OCI-LY3 (cell line): ENCODE results near the gene PITPNM2.
A peak's percentile ranks its signal among the peaks of the same experiment; 100 is the strongest.

Experiments
- H2AFZ ChIP-seq: fragments of 200-600, 300-600 bp; shearing (Covaris generic); 2 replicates; pipeline ENCODE4 v1.6.0; 2014; ENCODE audit warnings: antibody characterized with exemption, low read depth, low read length
- H3K27ac ChIP-seq: fragments of 200-600, 300-600 bp; sonication (generic); 2 replicates; pipeline ENCODE4 v1.5.1; 2014; ENCODE audit warnings: mild to moderate bottlenecking, low read length, moderate library complexity, mixed read lengths
- H3K27me3 ChIP-seq: fragments of 200-600, 300-600 bp; sonication (generic); 2 replicates; pipeline ENCODE4 v1.6.1; 2014; ENCODE audit warnings: low read depth, low read length, mixed read lengths
- H3K36me3 ChIP-seq: fragments of 200-600, 300-600 bp; sonication (generic); replicated peaks from 2 replicates; pipeline ENCODE3; 2014; ENCODE audit warnings: low read depth, low read length, mixed read lengths
- H3K4me1 ChIP-seq: fragments of 300-600, 200-600 bp; sonication (generic); 2 replicates; pipeline ENCODE4 v1.6.1; 2014; ENCODE audit warnings: low read length, mixed read lengths
- H3K4me2 ChIP-seq: fragments of 200-600, 300-600 bp; sonication (generic); 2 replicates; pipeline ENCODE4 v1.6.1; 2014; ENCODE audit warnings: low read length, mixed read lengths
- H3K4me3 ChIP-seq: fragments of 300-600, 200-600 bp; sonication (generic); 2 replicates; pipeline ENCODE4 v1.5.1; 2014; ENCODE audit warnings: antibody characterized with exemption, mild to moderate bottlenecking, low read length, moderate library complexity
- H3K79me2 ChIP-seq: fragments of 300-600, 200-600 bp; shearing (Covaris generic); 2 replicates; pipeline ENCODE4 v1.6.1; 2014; ENCODE audit warnings: mild to moderate bottlenecking, low read length, mixed read lengths
- H3K9ac ChIP-seq: fragments of 300-600, 200-600 bp; shearing (Covaris generic); 2 replicates; pipeline ENCODE4 v1.6.0; 2014; ENCODE audit warnings: mild to moderate bottlenecking, low read length, moderate library complexity
- H3K9me3 ChIP-seq: fragments of 200-600, 300-600 bp; shearing (Covaris generic); 2 replicates; pipeline ENCODE4 v1.6.1; 2014; ENCODE audit warnings: low read length, mixed read lengths; ENCODE audit not compliant: insufficient read depth
- H4K20me1 ChIP-seq: fragments of 200-600, 300-600 bp; sonication (generic); 2 replicates; pipeline ENCODE4 v1.6.1; 2016; ENCODE audit warnings: low read length, mixed read lengths; ENCODE audit not compliant: insufficient read depth
- EZH2phosphoT487 ChIP-seq: fragments of 200-600 bp; shearing (Covaris generic); IDR thresholded peaks from 2 replicates; pipeline ENCODE4 v1.6.1; 2018; ENCODE audit warnings: antibody characterized with exemption, mixed run types, low read depth
- TF ChIP-seq, protein P1 (sequence below): fragments of 200-600, 300-600 bp; sonication (generic); IDR thresholded peaks from 2 replicates; pipeline ENCODE4 v1.5.1; 2014; ENCODE audit warnings: antibody characterized with exemption, low read length, low read depth

The PITPNM2 gene

DNA sequence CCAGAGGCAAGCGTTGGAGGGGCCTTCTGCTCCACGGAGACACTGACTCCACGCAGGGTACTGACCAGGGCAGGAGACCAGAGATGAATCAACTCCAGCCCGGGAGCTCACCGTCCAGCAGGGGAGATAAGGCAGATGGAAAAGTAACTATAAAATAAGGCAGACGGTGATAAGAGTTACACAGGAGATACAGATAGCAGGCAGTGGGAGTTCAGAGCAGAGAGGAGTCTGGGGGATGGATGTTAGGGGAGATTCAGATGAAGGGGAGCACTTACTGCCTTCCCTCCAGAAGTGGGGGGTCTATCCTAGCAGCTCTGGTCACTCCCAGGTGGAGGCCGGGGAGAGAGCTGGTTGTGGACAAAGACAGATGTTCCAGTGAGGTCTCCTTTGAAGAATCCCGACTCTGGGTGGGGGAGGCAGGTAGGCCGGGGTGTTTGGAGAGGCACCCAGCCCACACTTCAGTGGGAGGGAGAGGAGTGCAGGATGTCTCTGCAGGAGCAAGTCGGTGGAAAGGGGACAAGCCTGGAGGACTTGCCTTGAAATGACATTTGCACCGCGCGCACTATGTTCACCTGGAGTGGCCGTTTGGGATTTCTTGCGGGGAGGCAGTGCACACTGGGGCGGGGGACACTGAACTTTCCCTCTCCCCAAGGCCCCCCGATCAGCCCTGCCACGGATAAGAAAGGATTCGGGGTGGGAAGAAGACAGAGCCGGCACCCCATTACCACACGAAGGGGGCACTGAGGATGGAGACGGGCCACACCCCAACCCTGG is 1.2 kb downstream of the PITPNM2 start:
- peak overlapping the region; percentile 85 for H3K4me3 ChIP-seq
- no peaks in the 10 kb centered on the region for H3K79me2 ChIP-seq
- H3K36me3 ChIP-seq: peaks cover 4% of the 10 kb centered on the region
- peaks cover 4% of the 10 kb centered on the region; the same call in 1 of the 2 replicates for H3K4me1 ChIP-seq
- H4K20me1 ChIP-seq: no peaks in the 10 kb centered on the region
- H3K27ac ChIP-seq: no peak overlapping the region
- H3K27me3 ChIP-seq: 0 out of 2 replicates have a peak, but pooled peaks cover 5% of the 10 kb centered on the region
- H3K4me2 ChIP-seq: peak overlapping the region; percentile 98
- H3K9ac ChIP-seq: peak overlapping the region; percentile 63
- H3K9me3 ChIP-seq: no peaks in the 10 kb centered on the region
- peak overlapping the region; percentile 39; the same call in 1 of the 2 replicates for H2AFZ ChIP-seq
- TF ChIP-seq EZH2phosphoT487: no peak
- TF ChIP-seq, protein P1, sequence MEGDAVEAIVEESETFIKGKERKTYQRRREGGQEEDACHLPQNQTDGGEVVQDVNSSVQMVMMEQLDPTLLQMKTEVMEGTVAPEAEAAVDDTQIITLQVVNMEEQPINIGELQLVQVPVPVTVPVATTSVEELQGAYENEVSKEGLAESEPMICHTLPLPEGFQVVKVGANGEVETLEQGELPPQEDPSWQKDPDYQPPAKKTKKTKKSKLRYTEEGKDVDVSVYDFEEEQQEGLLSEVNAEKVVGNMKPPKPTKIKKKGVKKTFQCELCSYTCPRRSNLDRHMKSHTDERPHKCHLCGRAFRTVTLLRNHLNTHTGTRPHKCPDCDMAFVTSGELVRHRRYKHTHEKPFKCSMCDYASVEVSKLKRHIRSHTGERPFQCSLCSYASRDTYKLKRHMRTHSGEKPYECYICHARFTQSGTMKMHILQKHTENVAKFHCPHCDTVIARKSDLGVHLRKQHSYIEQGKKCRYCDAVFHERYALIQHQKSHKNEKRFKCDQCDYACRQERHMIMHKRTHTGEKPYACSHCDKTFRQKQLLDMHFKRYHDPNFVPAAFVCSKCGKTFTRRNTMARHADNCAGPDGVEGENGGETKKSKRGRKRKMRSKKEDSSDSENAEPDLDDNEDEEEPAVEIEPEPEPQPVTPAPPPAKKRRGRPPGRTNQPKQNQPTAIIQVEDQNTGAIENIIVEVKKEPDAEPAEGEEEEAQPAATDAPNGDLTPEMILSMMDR: no peak

DNA sequence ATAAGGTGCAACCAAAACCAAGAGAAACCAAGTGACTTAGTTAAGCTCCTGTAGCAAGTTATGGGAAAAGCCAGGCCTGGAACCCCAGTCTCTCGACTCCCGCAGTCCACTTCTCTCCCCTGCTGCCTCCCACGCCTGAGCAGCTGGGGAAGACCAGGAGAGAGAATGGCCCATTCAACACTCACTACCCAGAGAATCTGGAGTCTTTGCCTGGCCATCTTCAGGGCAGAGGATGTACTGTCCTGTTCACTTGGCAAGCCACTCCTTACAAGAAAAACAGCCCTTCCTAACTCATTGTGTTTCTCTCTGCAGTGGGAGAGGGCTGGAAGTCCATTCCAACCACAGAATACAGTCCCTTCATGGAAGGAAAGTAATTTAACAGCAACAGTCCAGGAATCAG is 1.8 kb downstream of the PITPNM2 start:
- Histone ChIP-seq H3K9ac (no peak overlapping the region), H3K27ac (no peak overlapping the region), H3K4me2 (no peak overlapping the region)

DNA sequence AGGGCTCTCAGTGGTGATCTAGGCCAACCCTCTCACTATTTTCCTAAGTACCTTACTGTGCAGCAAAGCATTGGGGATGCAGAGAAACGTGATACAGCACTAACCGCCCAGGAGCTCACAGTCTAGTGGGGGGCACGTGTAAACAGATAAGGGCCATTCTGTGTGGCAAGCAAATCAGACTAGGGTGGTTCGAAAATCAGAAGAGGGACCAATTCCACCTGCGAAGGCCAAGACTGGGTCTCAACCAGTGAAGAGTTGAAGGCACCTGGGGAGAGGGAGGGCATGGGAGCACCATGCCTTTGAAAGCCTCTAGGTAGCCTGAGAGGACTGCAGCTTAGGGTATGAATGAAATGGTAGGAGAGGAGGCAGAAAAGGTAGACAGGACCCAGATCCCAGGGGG is 2.2 kb downstream of the PITPNM2 start:
- no peak overlapping the region for H2AFZ ChIP-seq
- no peak for TF ChIP-seq EZH2phosphoT487
- TF ChIP-seq, protein P1: no peak
- H3K27ac ChIP-seq: no peak overlapping the region
- peaks cover 4% of the 10 kb centered on the region; the same call in 1 of the 2 replicates for H3K4me1 ChIP-seq
- H3K9ac ChIP-seq: no peak overlapping the region
- no peaks in the 10 kb centered on the region for H3K79me2 ChIP-seq
- no peak overlapping the region for H3K4me3 ChIP-seq
- no peaks in the 10 kb centered on the region for H3K9me3 ChIP-seq
- no peaks in the 10 kb centered on the region for H3K36me3 ChIP-seq
- 0 out of 2 replicates have a peak, but pooled peaks cover 5% of the 10 kb centered on the region for H3K27me3 ChIP-seq
- no peaks in the 10 kb centered on the region for H4K20me1 ChIP-seq
- no peak overlapping the region for H3K4me2 ChIP-seq

More for the DNA sequence above, 1.8 kb downstream of the PITPNM2 start:
- Histone ChIP-seq H3K36me3 (no peaks in the 10 kb centered on the region), H3K79me2 (no peaks in the 10 kb centered on the region), H3K4me1 (peaks cover 4% of the 10 kb centered on the region; the same call in 1 of the 2 replicates), H3K4me3 (no peak overlapping the region), H3K9me3 (no peaks in the 10 kb centered on the region), H3K27me3 (0 out of 2 replicates have a peak, but pooled peaks cover 5% of the 10 kb centered on the region), H2AFZ (no peak overlapping the region), H4K20me1 (no peaks in the 10 kb centered on the region)
- TF ChIP-seq, protein P1: no peak
- TF ChIP-seq EZH2phosphoT487: no peak

DNA sequence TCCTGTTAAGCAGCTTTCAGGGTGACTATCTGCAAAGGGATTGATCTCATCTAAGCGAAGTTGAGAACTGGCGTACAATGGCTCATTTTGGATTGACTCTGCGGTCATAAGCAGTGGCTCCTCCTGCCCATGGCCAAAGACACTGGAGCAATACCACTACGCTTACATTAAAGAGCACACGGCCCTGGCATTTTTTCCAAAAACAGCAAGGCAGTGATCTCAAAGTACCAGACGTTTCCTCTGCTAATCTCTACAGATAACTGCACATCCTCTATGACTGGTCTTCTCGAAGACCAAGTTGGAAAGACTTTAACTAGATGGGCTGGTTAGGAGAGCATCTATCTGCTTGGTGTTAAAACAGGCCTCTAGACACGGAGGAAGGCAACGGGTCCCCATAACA is 2.7 kb downstream of the PITPNM2 start:
- Histone ChIP-seq H3K27me3 (0 out of 2 replicates have a peak, but pooled peaks cover 5% of the 10 kb centered on the region), H2AFZ (no peak overlapping the region), H4K20me1 (no peaks in the 10 kb centered on the region), H3K36me3 (no peaks in the 10 kb centered on the region), H3K9ac (no peak overlapping the region), H3K79me2 (no peaks in the 10 kb centered on the region), H3K4me3 (no peak overlapping the region), H3K27ac (no peak overlapping the region), H3K9me3 (no peaks in the 10 kb centered on the region), H3K4me2 (no peak overlapping the region), H3K4me1 (peaks cover 4% of the 10 kb centered on the region; the same call in 1 of the 2 replicates)
- TF ChIP-seq, protein P1: no peak
- TF ChIP-seq EZH2phosphoT487: no peak
